HepG2 (cell line): ENCODE measurements around the gene CLDN15. TPM values are rescaled to one million over a fixed set of nuclear protein-coding genes. Genes with fewer than 3 reads are reported as not detected.

Source experiments
- CC2D1A ChIP-seq: sonication (generic); formaldehyde crosslinking; IDR thresholded peaks from 2 replicates; pipeline ENCODE4 v1.8.1; 2023; ENCODE audit warnings: mild to moderate bottlenecking, missing genetic modification reagents
- FOXC1 ChIP-seq: sonication (generic); formaldehyde crosslinking; IDR thresholded peaks from 2 replicates; pipeline ENCODE4 v1.8.0; 2022; ENCODE audit warnings: mild to moderate bottlenecking, missing genetic modification reagents, borderline replicate concordance
- FOXJ3 ChIP-seq: sonication (generic); formaldehyde crosslinking; IDR thresholded peaks from 2 replicates; pipeline ENCODE4 v1.4.0; 2020; ENCODE audit warnings: missing genetic modification reagents, mild to moderate bottlenecking, borderline replicate concordance
- HNF4A ChIP-seq: sonication (generic); formaldehyde crosslinking; IDR thresholded peaks from 2 replicates; pipeline ENCODE4 v1.4.0; 2020; ENCODE audit warnings: missing genetic modification reagents
- KAT7 ChIP-seq: IDR thresholded peaks from 2 replicates; pipeline ENCODE4 v1.6.1; 2018; ENCODE audit warnings: borderline replicate concordance, missing compliant biosample characterization
- PAF1 ChIP-seq: IDR thresholded peaks from 2 replicates; pipeline ENCODE4 v1.6.1; 2016; ENCODE audit warnings: missing genetic modification reagents, missing compliant biosample characterization
- PHF20 ChIP-seq: sonication (generic); formaldehyde crosslinking; IDR thresholded peaks from 2 replicates; pipeline ENCODE4 v1.5.0; 2020; ENCODE audit warnings: mild to moderate bottlenecking, missing genetic modification reagents
- TAF1 ChIP-seq: sonication (generic); formaldehyde crosslinking; IDR thresholded peaks from 2 replicates; pipeline ENCODE4 v1.4.0; 2020; ENCODE audit warnings: missing genetic modification reagents
- TBP ChIP-seq: sonication (generic); formaldehyde crosslinking; IDR thresholded peaks from 2 replicates; pipeline ENCODE4 v1.5.0; 2020; ENCODE audit warnings: missing genetic modification reagents
- ZC3H4 ChIP-seq: sonication (generic); formaldehyde crosslinking; IDR thresholded peaks from 2 replicates; pipeline ENCODE4 v1.4.0; 2020; ENCODE audit warnings: missing genetic modification reagents, borderline replicate concordance
- ZKSCAN5 ChIP-seq: sonication (generic); formaldehyde crosslinking; IDR thresholded peaks from 2 replicates; pipeline ENCODE4 v1.5.1; 2020; ENCODE audit warnings: mild to moderate bottlenecking, missing genetic modification reagents
- ZNF30 ChIP-seq: sonication (generic); formaldehyde crosslinking; IDR thresholded peaks from 2 replicates; pipeline ENCODE4 v1.5.0; 2020; ENCODE audit warnings: mild to moderate bottlenecking, missing genetic modification reagents
- ZNF430 ChIP-seq: sonication (generic); formaldehyde crosslinking; IDR thresholded peaks from 2 replicates; pipeline ENCODE4 v1.9.0; 2021; ENCODE audit warnings: mild to moderate bottlenecking, missing genetic modification reagents
- ZNF883 ChIP-seq: sonication (generic); formaldehyde crosslinking; IDR thresholded peaks from 2 replicates; pipeline ENCODE4 v1.5.1; 2020; ENCODE audit warnings: mild to moderate bottlenecking, missing genetic modification reagents; ENCODE audit errors: not compliant biosample characterization
- polyA plus RNA-seq, 8 experiments: library from polyadenylated mRNA; depleted of rRNA in 3 of 8; stranded (reverse) in 7 of 8; unstranded in 1 of 8; fragments of >200 nt; fragmentation: Illumina TruSeq in 4 of 8; extraction: Trizol in 4 of 8; gene quantifications; 2 replicates each; pipeline versions ENCODE4 v1.2.1 to v1.2.3, GENCODE V29; 2011 to 2016; ENCODE audit warnings: low read depth in 4 of 8, missing spikeins in 1 of 8, mixed read lengths in 1 of 8; ENCODE audit not compliant: insufficient read depth in 1 of 8
- total RNA-seq, 5 experiments: library from RNA; depleted of rRNA; stranded (reverse); fragments of >200 nt; fragmentation: Illumina TruSeq; extraction: Trizol; gene quantifications; 2 replicates each; pipeline ENCODE4 v1.2.3, GENCODE V29; 2016; ENCODE audit warnings: low read depth in 1 of 5
- TF ChIP-seq, protein P1 (sequence below): sonication (generic); formaldehyde crosslinking; IDR thresholded peaks from 2 replicates; pipeline ENCODE4 v1.4.0; 2020; ENCODE audit warnings: missing genetic modification reagents, borderline replicate concordance
- TF ChIP-seq, protein P2 (sequence below): sonication (generic); formaldehyde crosslinking; IDR thresholded peaks from 2 replicates; pipeline ENCODE4; 2020; ENCODE audit warnings: missing genetic modification reagents, mild to moderate bottlenecking, borderline replicate concordance
- TF ChIP-seq, protein P3 (sequence below): sonication (generic); formaldehyde crosslinking; conservative IDR thresholded peaks from 2 replicates; pipeline ENCODE4 v1.4.0; 2020; ENCODE audit warnings: mild to moderate bottlenecking, missing genetic modification reagents, moderate library complexity
- TF ChIP-seq, protein P4 (sequence below): sonication (generic); formaldehyde crosslinking; IDR thresholded peaks from 2 replicates; pipeline ENCODE4 v1.4.0; 2020; ENCODE audit warnings: missing genetic modification reagents

The CLDN15 gene
- total and polyA plus RNA-seq, 2 of the 13 experiments (the other 11 are each of a cell fraction or from before 2014, with no cell fraction given), result 7.1 to 17.8 TPM

DNA sequence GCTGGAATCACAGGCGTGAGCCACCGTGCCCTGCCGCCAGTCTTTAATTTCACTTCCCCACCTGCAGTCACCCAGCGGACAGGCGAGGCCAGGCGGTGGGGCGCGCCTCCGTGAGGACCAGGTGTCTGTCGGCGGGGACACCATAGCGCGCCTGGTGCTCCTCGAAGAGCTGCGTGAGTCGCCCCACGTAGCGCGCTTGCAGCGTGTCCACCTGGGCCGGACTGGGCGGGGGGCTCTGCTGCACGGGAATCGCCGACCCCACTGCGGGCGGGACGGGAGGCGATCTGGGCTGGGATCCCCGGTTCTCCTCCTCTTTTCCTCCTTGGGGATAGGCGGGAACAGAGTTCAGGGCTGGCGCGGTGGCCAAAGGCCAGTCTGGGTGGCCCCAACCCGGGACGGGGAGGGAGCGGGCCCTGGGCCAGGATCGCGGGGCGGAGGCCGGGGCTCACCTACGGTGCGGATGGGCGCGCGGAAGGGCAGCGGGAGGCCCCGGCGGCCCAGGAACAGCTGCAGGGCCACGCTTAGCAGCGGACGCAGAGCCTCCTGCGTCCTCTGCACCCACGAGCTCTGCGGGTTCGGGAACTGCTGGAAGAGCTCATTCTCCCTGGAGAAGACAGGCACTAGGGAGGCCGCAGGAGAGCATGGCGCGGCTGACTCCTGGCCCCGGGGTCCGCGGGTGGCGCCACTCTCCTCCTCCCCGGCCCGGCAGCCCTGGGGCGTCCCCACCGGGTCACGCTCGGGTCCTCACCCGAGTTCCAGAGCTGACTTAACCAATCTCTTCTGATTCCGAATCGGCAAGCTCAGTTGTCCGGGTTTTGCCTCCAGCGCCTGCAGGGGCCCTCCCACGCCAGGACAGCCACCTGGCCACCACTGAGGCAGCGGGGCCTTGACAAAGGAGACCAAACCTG is 35.7 kb downstream of the CLDN15 start (continued):
- TF ChIP-seq, protein P1, sequence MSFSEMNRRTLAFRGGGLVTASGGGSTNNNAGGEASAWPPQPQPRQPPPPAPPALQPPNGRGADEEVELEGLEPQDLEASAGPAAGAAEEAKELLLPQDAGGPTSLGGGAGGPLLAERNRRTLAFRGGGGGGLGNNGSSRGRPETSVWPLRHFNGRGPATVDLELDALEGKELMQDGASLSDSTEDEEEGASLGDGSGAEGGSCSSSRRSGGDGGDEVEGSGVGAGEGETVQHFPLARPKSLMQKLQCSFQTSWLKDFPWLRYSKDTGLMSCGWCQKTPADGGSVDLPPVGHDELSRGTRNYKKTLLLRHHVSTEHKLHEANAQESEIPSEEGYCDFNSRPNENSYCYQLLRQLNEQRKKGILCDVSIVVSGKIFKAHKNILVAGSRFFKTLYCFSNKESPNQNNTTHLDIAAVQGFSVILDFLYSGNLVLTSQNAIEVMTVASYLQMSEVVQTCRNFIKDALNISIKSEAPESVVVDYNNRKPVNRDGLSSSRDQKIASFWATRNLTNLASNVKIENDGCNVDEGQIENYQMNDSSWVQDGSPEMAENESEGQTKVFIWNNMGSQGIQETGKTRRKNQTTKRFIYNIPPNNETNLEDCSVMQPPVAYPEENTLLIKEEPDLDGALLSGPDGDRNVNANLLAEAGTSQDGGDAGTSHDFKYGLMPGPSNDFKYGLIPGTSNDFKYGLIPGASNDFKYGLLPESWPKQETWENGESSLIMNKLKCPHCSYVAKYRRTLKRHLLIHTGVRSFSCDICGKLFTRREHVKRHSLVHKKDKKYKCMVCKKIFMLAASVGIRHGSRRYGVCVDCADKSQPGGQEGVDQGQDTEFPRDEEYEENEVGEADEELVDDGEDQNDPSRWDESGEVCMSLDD (CRISPR knock-in tag), result peak; percentile 54; the same call in 1 of the 2 replicates
- TF ChIP-seq, protein P2, sequence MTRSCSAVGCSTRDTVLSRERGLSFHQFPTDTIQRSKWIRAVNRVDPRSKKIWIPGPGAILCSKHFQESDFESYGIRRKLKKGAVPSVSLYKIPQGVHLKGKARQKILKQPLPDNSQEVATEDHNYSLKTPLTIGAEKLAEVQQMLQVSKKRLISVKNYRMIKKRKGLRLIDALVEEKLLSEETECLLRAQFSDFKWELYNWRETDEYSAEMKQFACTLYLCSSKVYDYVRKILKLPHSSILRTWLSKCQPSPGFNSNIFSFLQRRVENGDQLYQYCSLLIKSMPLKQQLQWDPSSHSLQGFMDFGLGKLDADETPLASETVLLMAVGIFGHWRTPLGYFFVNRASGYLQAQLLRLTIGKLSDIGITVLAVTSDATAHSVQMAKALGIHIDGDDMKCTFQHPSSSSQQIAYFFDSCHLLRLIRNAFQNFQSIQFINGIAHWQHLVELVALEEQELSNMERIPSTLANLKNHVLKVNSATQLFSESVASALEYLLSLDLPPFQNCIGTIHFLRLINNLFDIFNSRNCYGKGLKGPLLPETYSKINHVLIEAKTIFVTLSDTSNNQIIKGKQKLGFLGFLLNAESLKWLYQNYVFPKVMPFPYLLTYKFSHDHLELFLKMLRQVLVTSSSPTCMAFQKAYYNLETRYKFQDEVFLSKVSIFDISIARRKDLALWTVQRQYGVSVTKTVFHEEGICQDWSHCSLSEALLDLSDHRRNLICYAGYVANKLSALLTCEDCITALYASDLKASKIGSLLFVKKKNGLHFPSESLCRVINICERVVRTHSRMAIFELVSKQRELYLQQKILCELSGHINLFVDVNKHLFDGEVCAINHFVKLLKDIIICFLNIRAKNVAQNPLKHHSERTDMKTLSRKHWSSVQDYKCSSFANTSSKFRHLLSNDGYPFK (CRISPR knock-in tag), result peak; percentile 8; the same call in 1 of the 2 replicates
- TF ChIP-seq TAF1 (CRISPR knock-in tag) (peak; percentile 77), ZNF883 (peak; percentile 67), ZKSCAN5 (CRISPR knock-in tag) (0 out of 2 replicates have a peak, but pooled peaks have one; percentile 68), TBP (CRISPR knock-in tag) (no peak), FOXJ3 (no peak), PAF1 (CRISPR knock-in tag) (no peak), KAT7 (CRISPR knock-in tag) (no peak), HNF4A (peak; percentile 78), PHF20 (CRISPR knock-in tag) (no peak; the same call in 1 of the 2 replicates), FOXC1 (CRISPR knock-in tag) (peak; percentile 66; the same call in 1 of the 2 replicates), ZNF30 (CRISPR knock-in tag) (peak; percentile 91), ZNF430 (CRISPR knock-in tag) (peak; percentile 68), CC2D1A (CRISPR knock-in tag) (no peak), ZC3H4 (CRISPR knock-in tag) (no peak)
- TF ChIP-seq, protein P3, sequence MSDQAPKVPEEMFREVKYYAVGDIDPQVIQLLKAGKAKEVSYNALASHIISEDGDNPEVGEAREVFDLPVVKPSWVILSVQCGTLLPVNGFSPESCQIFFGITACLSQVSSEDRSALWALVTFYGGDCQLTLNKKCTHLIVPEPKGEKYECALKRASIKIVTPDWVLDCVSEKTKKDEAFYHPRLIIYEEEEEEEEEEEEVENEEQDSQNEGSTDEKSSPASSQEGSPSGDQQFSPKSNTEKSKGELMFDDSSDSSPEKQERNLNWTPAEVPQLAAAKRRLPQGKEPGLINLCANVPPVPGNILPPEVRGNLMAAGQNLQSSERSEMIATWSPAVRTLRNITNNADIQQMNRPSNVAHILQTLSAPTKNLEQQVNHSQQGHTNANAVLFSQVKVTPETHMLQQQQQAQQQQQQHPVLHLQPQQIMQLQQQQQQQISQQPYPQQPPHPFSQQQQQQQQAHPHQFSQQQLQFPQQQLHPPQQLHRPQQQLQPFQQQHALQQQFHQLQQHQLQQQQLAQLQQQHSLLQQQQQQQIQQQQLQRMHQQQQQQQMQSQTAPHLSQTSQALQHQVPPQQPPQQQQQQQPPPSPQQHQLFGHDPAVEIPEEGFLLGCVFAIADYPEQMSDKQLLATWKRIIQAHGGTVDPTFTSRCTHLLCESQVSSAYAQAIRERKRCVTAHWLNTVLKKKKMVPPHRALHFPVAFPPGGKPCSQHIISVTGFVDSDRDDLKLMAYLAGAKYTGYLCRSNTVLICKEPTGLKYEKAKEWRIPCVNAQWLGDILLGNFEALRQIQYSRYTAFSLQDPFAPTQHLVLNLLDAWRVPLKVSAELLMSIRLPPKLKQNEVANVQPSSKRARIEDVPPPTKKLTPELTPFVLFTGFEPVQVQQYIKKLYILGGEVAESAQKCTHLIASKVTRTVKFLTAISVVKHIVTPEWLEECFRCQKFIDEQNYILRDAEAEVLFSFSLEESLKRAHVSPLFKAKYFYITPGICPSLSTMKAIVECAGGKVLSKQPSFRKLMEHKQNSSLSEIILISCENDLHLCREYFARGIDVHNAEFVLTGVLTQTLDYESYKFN (CRISPR knock-in tag), result peak; percentile 69
- TF ChIP-seq, protein P4, sequence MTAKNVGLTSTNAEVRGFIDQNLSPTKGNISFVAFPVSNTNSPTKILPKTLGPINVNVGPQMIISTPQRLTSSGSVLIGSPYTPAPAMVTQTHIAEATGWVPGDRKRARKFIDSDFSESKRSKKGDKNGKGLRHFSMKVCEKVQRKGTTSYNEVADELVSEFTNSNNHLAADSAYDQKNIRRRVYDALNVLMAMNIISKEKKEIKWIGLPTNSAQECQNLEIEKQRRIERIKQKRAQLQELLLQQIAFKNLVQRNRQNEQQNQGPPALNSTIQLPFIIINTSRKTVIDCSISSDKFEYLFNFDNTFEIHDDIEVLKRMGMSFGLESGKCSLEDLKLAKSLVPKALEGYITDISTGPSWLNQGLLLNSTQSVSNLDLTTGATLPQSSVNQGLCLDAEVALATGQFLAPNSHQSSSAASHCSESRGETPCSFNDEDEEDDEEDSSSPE (CRISPR knock-in tag), result peak; percentile 73
